ENCODE data around the gene MIS18BP1.

DNA sequence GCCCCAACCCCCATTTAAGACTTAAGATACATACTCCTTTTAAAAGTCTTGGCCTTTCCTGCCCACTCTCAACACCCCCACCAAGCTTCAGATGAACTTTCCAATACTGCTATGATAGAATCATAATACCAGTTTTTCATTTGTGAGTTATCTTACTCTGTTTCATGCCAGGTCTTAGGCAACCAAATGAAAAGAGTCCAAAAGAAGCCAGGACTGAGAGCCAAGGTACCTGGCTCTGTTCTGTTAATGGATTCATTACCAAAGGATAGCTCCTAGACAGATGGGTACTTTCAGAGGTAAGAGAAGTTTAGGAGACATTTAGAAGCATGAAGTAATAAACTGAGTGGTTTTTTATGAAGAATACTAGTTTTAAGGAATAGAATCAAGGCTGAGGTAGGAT is 83.1 kb downstream of the MIS18BP1 start:
- TF ChIP-seq, protein P1, sequence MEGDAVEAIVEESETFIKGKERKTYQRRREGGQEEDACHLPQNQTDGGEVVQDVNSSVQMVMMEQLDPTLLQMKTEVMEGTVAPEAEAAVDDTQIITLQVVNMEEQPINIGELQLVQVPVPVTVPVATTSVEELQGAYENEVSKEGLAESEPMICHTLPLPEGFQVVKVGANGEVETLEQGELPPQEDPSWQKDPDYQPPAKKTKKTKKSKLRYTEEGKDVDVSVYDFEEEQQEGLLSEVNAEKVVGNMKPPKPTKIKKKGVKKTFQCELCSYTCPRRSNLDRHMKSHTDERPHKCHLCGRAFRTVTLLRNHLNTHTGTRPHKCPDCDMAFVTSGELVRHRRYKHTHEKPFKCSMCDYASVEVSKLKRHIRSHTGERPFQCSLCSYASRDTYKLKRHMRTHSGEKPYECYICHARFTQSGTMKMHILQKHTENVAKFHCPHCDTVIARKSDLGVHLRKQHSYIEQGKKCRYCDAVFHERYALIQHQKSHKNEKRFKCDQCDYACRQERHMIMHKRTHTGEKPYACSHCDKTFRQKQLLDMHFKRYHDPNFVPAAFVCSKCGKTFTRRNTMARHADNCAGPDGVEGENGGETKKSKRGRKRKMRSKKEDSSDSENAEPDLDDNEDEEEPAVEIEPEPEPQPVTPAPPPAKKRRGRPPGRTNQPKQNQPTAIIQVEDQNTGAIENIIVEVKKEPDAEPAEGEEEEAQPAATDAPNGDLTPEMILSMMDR (IDR thresholded peaks at IDR 0.05), result no peak
- no peak for TF ChIP-seq POLR2A (IDR thresholded peaks at IDR 0.05)

All from ovary (tissue), 3 donors.